ENCODE measurements around the gene ATP6V0A4.

DNA sequence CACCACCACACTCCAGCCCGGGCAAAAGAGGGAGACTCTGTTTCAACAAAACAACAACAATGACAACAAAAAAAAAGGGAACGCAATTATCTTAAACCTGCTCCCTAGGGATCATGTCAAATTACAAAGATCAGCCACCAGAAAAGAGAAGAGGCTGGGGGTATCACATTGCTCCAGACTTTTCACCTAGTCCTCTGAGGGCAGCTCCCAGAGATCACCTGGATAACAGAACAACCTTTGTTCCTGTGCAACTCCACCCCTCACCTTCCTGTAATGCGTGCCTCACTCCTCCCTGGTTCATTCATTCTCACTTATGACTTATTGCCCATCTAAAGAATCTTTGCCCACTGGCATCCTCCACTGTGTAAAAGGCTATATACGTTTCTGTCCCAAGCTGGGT, 128.6 kb downstream of the ATP6V0A4 start:
- TF ChIP-seq ZNF274 (IDR thresholded peaks at IDR 0.05; ENCODE audit: low read depth, low read length), result no peak
- no peak for TF ChIP-seq CTCF (IDR thresholded peaks at IDR 0.05 in 2 of 3, conservative IDR thresholded peaks at IDR 0.05 in 1 of 3; ENCODE audit: borderline replicate concordance in 1 of 3, insufficient read depth in 1 of 3, low read depth in 2 of 3, low read length in 2 of 3)
- no peak for TF ChIP-seq EZH2 (IDR thresholded peaks at IDR 0.05)
